ENCODE results near the gene MAFF.
"Not testable (repeated sequence)": the region's sequence is repeated elsewhere in the genome, so short reads cannot be mapped to it uniquely, and the experiment has no call there.

Gene MAFF

GRCh38 chr22:38201711-38202436 lies at the start of gene MAFF:
Gene MAFF (plus strand): TSS chr22:38201994. CDS start chr22:38213854, 11,860 bp downstream.
- Histone ChIP-seq H3K27ac (ENCODE audit: low read depth, low read length) (peak within 1 kb of the TSS; percentile 89), H3K36me3 (ENCODE audit: control insufficient read depth, insufficient read depth, low read length) (no peaks in the 10 kb centered on the region), H3K9ac (ENCODE audit: low read length) (peak within 1 kb of the TSS; percentile 93)

GRCh38 chr22:38153821-38154562 lies 47.8 kb upstream of the MAFF start:
- no peaks in the 10 kb centered on the region for H3K27me3 ChIP-seq (ENCODE audit: control insufficient read depth, insufficient read depth, low read length)
- no peaks in the 10 kb centered on the region for H3K36me3 ChIP-seq (ENCODE audit: control insufficient read depth, insufficient read depth, low read length)
- H3K9me3 ChIP-seq (ENCODE audit: control insufficient read depth, insufficient read depth, low read depth, low read length): no peaks in the 10 kb centered on the region
- H3K27ac ChIP-seq (ENCODE audit: low read depth, low read length): no peak overlapping the region
- peaks cover 7% of the 10 kb centered on the region; the same call in 1 of the 2 replicates for H3K4me1 ChIP-seq (ENCODE audit: control insufficient read depth, insufficient read depth, low read length)
- no peak overlapping the region for H3K4me3 ChIP-seq (ENCODE audit: low read depth, low read length)
- H3K9ac ChIP-seq (ENCODE audit: low read length): no peak overlapping the region

More at GRCh38 chr22:38201711-38202436, at the start of gene MAFF:
- H3K4me1 ChIP-seq (ENCODE audit: control insufficient read depth, insufficient read depth, low read length): peaks cover 5% of the 10 kb centered on the region; the same call in 1 of the 2 replicates
- H3K9me3 ChIP-seq (ENCODE audit: control insufficient read depth, insufficient read depth, low read depth, low read length): no peaks in the 10 kb centered on the region
- peak within 1 kb of the TSS; percentile 95 for H3K4me3 ChIP-seq (ENCODE audit: low read depth, low read length)
- H3K27me3 ChIP-seq (ENCODE audit: control insufficient read depth, insufficient read depth, low read length): peaks cover 4% of the 10 kb centered on the region; the same call in 1 of the 2 replicates

DNA sequence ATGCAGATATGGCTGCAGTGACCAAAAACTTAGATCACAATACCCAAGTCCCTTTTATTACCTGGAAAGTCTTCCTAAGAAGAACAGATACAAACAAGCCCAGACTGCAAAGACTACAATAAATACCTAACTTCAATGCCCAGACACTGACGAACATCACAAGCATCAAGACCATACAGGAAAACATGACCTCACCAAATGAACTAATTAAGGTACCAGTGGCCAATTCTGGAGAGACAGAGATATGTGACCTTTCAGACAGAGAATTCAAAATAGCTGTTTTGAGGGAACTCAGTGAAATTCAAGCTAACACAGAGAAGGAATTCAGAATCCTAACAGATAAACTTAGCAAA lies 47.3 kb upstream of the MAFF start:
- H3K27ac ChIP-seq (ENCODE audit: low read depth, low read length); H3K36me3 ChIP-seq (ENCODE audit: control insufficient read depth, insufficient read depth, low read length); H3K27me3 ChIP-seq (ENCODE audit: control insufficient read depth, insufficient read depth, low read length); H3K4me1 ChIP-seq (ENCODE audit: control insufficient read depth, insufficient read depth, low read length); H3K9ac ChIP-seq (ENCODE audit: low read length); H3K9me3 ChIP-seq (ENCODE audit: control insufficient read depth, insufficient read depth, low read depth, low read length); H3K4me3 ChIP-seq (ENCODE audit: low read depth, low read length): not testable (repeated sequence)

- H3K4me1 ChIP-seq (ENCODE audit: control insufficient read depth, insufficient read depth, low read length): peaks cover 7% of the 10 kb centered on the region; the same call in 1 of the 2 replicates
- no peaks in the 10 kb centered on the region for H3K36me3 ChIP-seq (ENCODE audit: control insufficient read depth, insufficient read depth, low read length)
- H3K9me3 ChIP-seq (ENCODE audit: control insufficient read depth, insufficient read depth, low read depth, low read length): no peaks in the 10 kb centered on the region
- H3K27ac ChIP-seq (ENCODE audit: low read depth, low read length): no peak overlapping the region
- no peaks in the 10 kb centered on the region for H3K27me3 ChIP-seq (ENCODE audit: control insufficient read depth, insufficient read depth, low read length)
- no peak overlapping the region for H3K9ac ChIP-seq (ENCODE audit: low read length)
- H3K4me3 ChIP-seq (ENCODE audit: low read depth, low read length): no peak overlapping the region
These were observed 46.1 kb upstream of the MAFF start for GRCh38 chr22:38155703-38156102.

- Histone ChIP-seq H3K27ac (ENCODE audit: low read depth, low read length) (no peak overlapping the region), H3K9me3 (ENCODE audit: control insufficient read depth, insufficient read depth, low read depth, low read length) (no peaks in the 10 kb centered on the region), H3K36me3 (ENCODE audit: control insufficient read depth, insufficient read depth, low read length) (peaks cover 13% of the 10 kb centered on the region), H3K27me3 (ENCODE audit: control insufficient read depth, insufficient read depth, low read length) (no peaks in the 10 kb centered on the region), H3K4me3 (ENCODE audit: low read depth, low read length) (no peak overlapping the region), H3K4me1 (ENCODE audit: control insufficient read depth, insufficient read depth, low read length) (peaks cover 4% of the 10 kb centered on the region; the same call in 1 of the 2 replicates), H3K9ac (ENCODE audit: low read length) (no peak overlapping the region)
These were observed 38.6 kb upstream of the MAFF start for GRCh38 chr22:38162881-38163843.

DNA sequence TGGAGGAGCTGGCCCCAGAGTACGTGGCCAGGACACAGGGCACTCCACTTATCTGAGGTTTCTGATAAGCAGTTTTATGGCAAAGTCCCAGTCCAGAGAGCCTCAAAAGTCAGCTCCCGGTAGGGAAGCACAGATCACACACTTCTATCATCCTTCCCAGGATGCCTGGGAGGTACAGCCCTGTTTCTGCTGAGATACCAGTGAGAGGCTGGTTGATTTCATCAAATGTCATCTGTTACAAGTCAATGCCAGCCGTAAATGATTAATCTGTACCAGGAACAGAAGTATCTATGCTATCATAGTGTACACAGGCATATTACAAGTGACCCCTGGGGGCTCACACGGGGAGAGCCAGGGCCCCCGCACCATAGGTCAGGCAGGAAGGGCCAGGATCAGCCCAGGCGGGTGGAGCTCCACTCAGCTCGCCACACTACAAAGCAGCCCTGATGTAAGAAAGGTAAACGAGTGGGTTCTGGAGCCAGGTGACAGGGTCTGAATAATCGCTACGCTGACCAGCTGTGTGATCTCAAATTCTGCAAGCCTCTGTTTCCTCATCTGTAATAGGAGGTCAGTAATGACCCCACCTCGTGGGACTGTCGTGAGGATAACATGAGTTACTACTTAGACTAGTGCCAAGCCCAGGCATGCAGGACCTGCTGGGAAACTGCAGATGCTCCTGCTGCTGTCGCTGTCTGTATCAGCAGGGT lies 37.8 kb upstream of the MAFF start:
- no peaks in the 10 kb centered on the region for H3K27me3 ChIP-seq (ENCODE audit: control insufficient read depth, insufficient read depth, low read length)
- no peak overlapping the region for H3K9ac ChIP-seq (ENCODE audit: low read length)
- peaks cover 4% of the 10 kb centered on the region; the same call in 1 of the 2 replicates for H3K4me1 ChIP-seq (ENCODE audit: control insufficient read depth, insufficient read depth, low read length)
- no peak overlapping the region for H3K27ac ChIP-seq (ENCODE audit: low read depth, low read length)
- H3K4me3 ChIP-seq (ENCODE audit: low read depth, low read length): no peak overlapping the region
- H3K9me3 ChIP-seq (ENCODE audit: control insufficient read depth, insufficient read depth, low read depth, low read length): no peaks in the 10 kb centered on the region
- peaks cover 19% of the 10 kb centered on the region for H3K36me3 ChIP-seq (ENCODE audit: control insufficient read depth, insufficient read depth, low read length)

DNA sequence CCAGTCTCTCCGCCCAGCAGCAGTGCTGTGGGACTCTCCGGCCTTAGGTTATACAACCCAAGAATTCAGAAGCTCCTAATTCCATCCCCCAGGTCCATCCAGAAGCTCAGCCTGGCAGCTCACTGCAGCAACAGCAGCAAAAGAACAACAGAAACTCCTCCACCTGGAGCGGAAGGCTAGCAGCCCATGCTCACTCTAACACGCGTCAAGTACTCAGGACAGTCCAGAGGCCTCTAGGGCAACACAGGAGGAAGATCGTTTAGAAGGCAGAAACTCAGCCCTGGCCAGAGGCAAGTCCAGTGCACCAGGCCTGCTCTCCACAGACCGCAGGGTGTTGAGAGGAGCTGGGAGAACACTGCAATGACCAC lies 37.3 kb upstream of the MAFF start:
- Histone ChIP-seq H3K9me3 (ENCODE audit: control insufficient read depth, insufficient read depth, low read depth, low read length) (no peaks in the 10 kb centered on the region), H3K9ac (ENCODE audit: low read length) (no peak overlapping the region), H3K36me3 (ENCODE audit: control insufficient read depth, insufficient read depth, low read length) (peaks cover 21% of the 10 kb centered on the region), H3K27me3 (ENCODE audit: control insufficient read depth, insufficient read depth, low read length) (no peaks in the 10 kb centered on the region), H3K4me3 (ENCODE audit: low read depth, low read length) (no peak overlapping the region), H3K27ac (ENCODE audit: low read depth, low read length) (no peak overlapping the region), H3K4me1 (ENCODE audit: control insufficient read depth, insufficient read depth, low read length) (peaks cover 4% of the 10 kb centered on the region; the same call in 1 of the 2 replicates)

DNA sequence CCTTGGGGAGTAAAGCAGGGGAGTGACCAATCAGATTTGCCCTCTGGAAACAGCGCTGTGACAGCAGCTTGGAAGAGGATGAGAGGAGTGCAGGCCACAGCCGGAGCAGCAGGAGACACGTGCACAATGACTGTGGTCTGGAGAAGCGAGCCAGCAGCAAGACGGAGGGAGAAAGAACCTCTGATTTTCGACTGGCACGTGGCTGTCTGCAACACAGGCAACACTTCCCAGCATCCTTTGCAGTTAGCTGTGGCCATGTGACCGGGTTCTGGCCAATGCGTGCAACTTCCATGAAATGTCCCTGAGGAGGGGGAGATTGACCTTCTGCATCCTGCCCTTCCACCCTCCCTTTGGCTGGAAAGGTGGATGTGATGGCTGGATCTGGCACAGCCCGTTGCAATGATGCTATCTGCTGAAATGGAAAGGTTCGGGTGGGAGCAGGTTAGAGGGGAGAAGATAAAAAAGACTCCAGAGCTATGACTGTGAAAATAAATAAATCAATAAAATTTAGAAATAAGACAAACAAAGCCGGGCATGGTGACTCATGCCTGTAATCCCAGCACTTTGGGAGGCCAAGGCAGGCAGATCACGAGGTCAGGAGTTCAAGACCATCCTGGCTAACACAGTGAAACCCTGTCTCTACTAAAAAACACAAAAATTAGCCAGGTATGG lies 35.7 kb upstream of the MAFF start:
- no peak overlapping the region for H3K9ac ChIP-seq (ENCODE audit: low read length)
- no peaks in the 10 kb centered on the region for H3K27me3 ChIP-seq (ENCODE audit: control insufficient read depth, insufficient read depth, low read length)
- H3K9me3 ChIP-seq (ENCODE audit: control insufficient read depth, insufficient read depth, low read depth, low read length): no peaks in the 10 kb centered on the region
- peaks cover 21% of the 10 kb centered on the region for H3K36me3 ChIP-seq (ENCODE audit: control insufficient read depth, insufficient read depth, low read length)
- H3K4me3 ChIP-seq (ENCODE audit: low read depth, low read length): no peak overlapping the region
- no peak overlapping the region for H3K27ac ChIP-seq (ENCODE audit: low read depth, low read length)
- H3K4me1 ChIP-seq (ENCODE audit: control insufficient read depth, insufficient read depth, low read length): peaks cover 4% of the 10 kb centered on the region; the same call in 1 of the 2 replicates

DNA sequence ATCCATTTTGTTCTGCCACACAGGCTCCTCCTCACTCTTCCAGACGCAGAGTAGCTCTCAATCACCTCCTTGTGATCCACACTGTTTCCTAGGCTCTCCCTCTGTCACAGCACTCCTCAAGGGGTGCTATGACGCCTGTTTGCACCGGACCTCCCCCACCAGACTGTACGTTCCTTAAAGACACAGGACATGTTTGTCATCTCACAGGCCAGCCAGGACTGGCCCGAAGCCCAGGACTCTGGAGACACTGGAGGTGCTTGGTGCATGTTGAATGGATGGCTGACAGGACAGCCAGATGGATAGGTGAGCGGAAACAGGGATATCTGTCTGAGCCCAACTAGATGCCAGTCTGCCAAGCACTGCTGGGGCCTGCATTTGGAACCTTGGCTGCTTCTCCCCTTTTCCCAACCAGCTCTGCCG lies 33.8 kb upstream of the MAFF start:
- Histone ChIP-seq H3K36me3 (ENCODE audit: control insufficient read depth, insufficient read depth, low read length) (peaks cover 21% of the 10 kb centered on the region), H3K9ac (ENCODE audit: low read length) (no peak overlapping the region)

DNA sequence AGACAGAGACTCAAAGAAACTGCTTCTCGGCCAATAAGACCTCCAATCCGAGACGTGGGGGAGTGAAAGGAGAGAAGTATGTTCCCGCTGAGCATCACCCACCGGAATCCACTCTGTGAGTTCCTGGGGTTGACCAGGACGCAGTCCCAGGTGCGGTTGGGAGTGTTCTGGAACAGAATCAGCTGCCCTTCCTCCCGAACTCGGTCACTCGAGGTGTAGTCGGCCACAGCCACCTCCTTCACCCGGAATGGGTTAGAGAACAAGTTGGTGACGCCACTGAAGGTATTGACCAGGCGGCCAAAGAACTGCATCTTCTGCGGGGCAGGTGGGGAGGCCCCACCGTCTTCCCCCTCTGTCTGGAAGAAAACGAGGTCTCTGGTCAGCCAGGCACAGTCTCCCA lies 32.7 kb upstream of the MAFF start:
- no peak overlapping the region for H3K9ac ChIP-seq (ENCODE audit: low read length)
- no peaks in the 10 kb centered on the region for H3K27me3 ChIP-seq (ENCODE audit: control insufficient read depth, insufficient read depth, low read length)
- no peak overlapping the region for H3K27ac ChIP-seq (ENCODE audit: low read depth, low read length)
- no peak overlapping the region for H3K4me3 ChIP-seq (ENCODE audit: low read depth, low read length)
- H3K9me3 ChIP-seq (ENCODE audit: control insufficient read depth, insufficient read depth, low read depth, low read length): no peaks in the 10 kb centered on the region
- H3K36me3 ChIP-seq (ENCODE audit: control insufficient read depth, insufficient read depth, low read length): peaks cover 17% of the 10 kb centered on the region
- peaks cover 4% of the 10 kb centered on the region; the same call in 1 of the 2 replicates for H3K4me1 ChIP-seq (ENCODE audit: control insufficient read depth, insufficient read depth, low read length)

More for the DNA sequence above, 33.8 kb upstream of the MAFF start:
- Histone ChIP-seq H3K27me3 (ENCODE audit: control insufficient read depth, insufficient read depth, low read length) (no peaks in the 10 kb centered on the region), H3K4me1 (ENCODE audit: control insufficient read depth, insufficient read depth, low read length) (peaks cover 4% of the 10 kb centered on the region; the same call in 1 of the 2 replicates), H3K4me3 (ENCODE audit: low read depth, low read length) (no peak overlapping the region), H3K9me3 (ENCODE audit: control insufficient read depth, insufficient read depth, low read depth, low read length) (no peaks in the 10 kb centered on the region), H3K27ac (ENCODE audit: low read depth, low read length) (no peak overlapping the region)
